K562 (cell line): Measurements from ENCODE around the gene IP6K1. TPM values are rescaled to one million over a fixed set of nuclear protein-coding genes. Genes with fewer than 3 reads are reported as not detected.

Experiments
- CHD2 ChIP-seq: IDR thresholded peaks from 2 replicates; pipeline ENCODE4 v1.6.1; 2011; ENCODE audit warnings: low read depth, low read length
- HMGXB4 ChIP-seq: sonication (generic); formaldehyde crosslinking; IDR thresholded peaks from 2 replicates; pipeline ENCODE4 v1.8.1; 2023; ENCODE audit warnings: mild to moderate bottlenecking, missing genetic modification reagents
- MAZ ChIP-seq, 2 experiments: fragments of 450-650 bp in 1 of 2; sonication (generic) in 1 of 2; formaldehyde crosslinking; IDR thresholded peaks in 1 of 2; conservative IDR thresholded peaks in 1 of 2; 2 replicates each; pipeline versions ENCODE4 v1.4.0 to v1.5.0; 2020; ENCODE audit warnings: mild to moderate bottlenecking in 1 of 2, missing genetic modification reagents in 1 of 2
- NKRF ChIP-seq: fragments of 450-650 bp; IDR thresholded peaks from 2 replicates; pipeline ENCODE4 v1.6.1; 2016; ENCODE audit warnings: borderline replicate concordance
- NR3C1 ChIP-seq: sonication (generic); formaldehyde crosslinking; IDR thresholded peaks from 2 replicates; pipeline ENCODE4 v1.8.1; 2022; ENCODE audit warnings: missing genetic modification reagents
- PBX2 ChIP-seq, 2 experiments: IDR thresholded peaks in 1 of 2; conservative IDR thresholded peaks in 1 of 2; 2 replicates each; pipeline ENCODE4 v1.6.1; 2016; ENCODE audit warnings: low read depth in 2 of 2, mild to moderate bottlenecking in 1 of 2, missing compliant biosample characterization in 1 of 2, missing genetic modification characterization in 1 of 2, moderate library complexity in 1 of 2
- PHF21A ChIP-seq: fragments of 450-650 bp; IDR thresholded peaks from 2 replicates; pipeline ENCODE4 v1.6.1; 2017; ENCODE audit warnings: low read depth, borderline replicate concordance
- POLR2G ChIP-seq: fragments of 200-400 bp; formaldehyde crosslinking; IDR thresholded peaks from 2 replicates; pipeline ENCODE4 v1.6.1; 2017; ENCODE audit warnings: low read depth, mild to moderate bottlenecking, antibody characterized with exemption, low read length, moderate library complexity
- PTBP1 ChIP-seq: fragments of 200-400 bp; formaldehyde crosslinking; IDR thresholded peaks from 2 replicates; pipeline ENCODE4 v1.6.1; 2017; ENCODE audit warnings: low read depth, low read length
- PYGO2 ChIP-seq: fragments of 450-650 bp; IDR thresholded peaks from 2 replicates; pipeline ENCODE4 v1.6.1; 2016; ENCODE audit warnings: mild to moderate bottlenecking, missing genetic modification characterization, moderate library complexity, missing compliant biosample characterization
- SFPQ ChIP-seq: fragments of 200-400 bp; formaldehyde crosslinking; IDR thresholded peaks from 2 replicates; pipeline ENCODE4 v1.6.1; 2017; ENCODE audit warnings: mild to moderate bottlenecking, low read depth, low read length, moderate library complexity
- SNIP1 ChIP-seq: fragments of 450-650 bp; IDR thresholded peaks from 2 replicates; pipeline ENCODE4 v1.7.1; 2017; ENCODE audit warnings: low read depth, mild to moderate bottlenecking
- TEAD1 ChIP-seq, 2 experiments: fragments of 450-650 bp in 1 of 2; sonication (generic) in 1 of 2; formaldehyde crosslinking; IDR thresholded peaks; 2 replicates each; pipeline versions ENCODE4 v1.4.0 to v1.8.0; 2020 to 2022; ENCODE audit warnings: mild to moderate bottlenecking in 2 of 2, missing genetic modification reagents in 1 of 2
- ZFX ChIP-seq: sonication (generic); formaldehyde crosslinking; IDR thresholded peaks from 2 replicates; pipeline ENCODE4 v1.8.0; 2022; ENCODE audit warnings: mild to moderate bottlenecking, missing genetic modification reagents, moderate library complexity
- ZNF121 ChIP-seq: sonication (generic); formaldehyde crosslinking; conservative IDR thresholded peaks from 2 replicates; pipeline ENCODE4 v1.8.0; 2022; ENCODE audit warnings: missing genetic modification reagents
- ZNF324 ChIP-seq: fragments of 250-450 bp; sonication (Bioruptor Pico); IDR thresholded peaks from 2 replicates; pipeline ENCODE4 v1.4.0; 2020; ENCODE audit warnings: mild to moderate bottlenecking
- ZNF766 ChIP-seq: fragments of 200-800 bp; sonication (Bioruptor generic); conservative IDR thresholded peaks from 2 replicates; pipeline ENCODE4 v1.6.1; 2016; ENCODE audit warnings: missing genetic modification characterization, missing compliant biosample characterization
- polyA plus RNA-seq, 8 experiments: library from polyadenylated mRNA; depleted of rRNA in 4 of 8; stranded (reverse) in 5 of 8; unstranded in 3 of 8; fragments of >200 nt; fragmentation: Nextera tagmentation in 2 of 8; fragmentation: Illumina TruSeq in 1 of 8; extraction: Ambion mirVana in 2 of 8; extraction: Trizol in 1 of 8; gene quantifications; 2 replicates each; pipeline versions ENCODE4 v1.2.1 to v1.2.3, GENCODE V29; 2011 to 2014; ENCODE audit warnings: inconsistent platforms in 1 of 8, missing spikeins in 1 of 8
- total RNA-seq, 7 experiments: library from RNA; depleted of rRNA in 6 of 7; stranded (reverse); fragments of >200 nt in 6 of 7; fragmentation: Illumina TruSeq in 2 of 7; extraction: Trizol in 2 of 7; gene quantifications; 2 replicates each; pipeline versions ENCODE4 v1.2.1 to v1.2.3, GENCODE V29; 2011 to 2021; ENCODE audit warnings: low replicate concordance in 1 of 7

The IP6K1 gene
- total and polyA plus RNA-seq, 9 of the 15 experiments (the other 6 are each of a cell fraction or from before 2014, with no cell fraction given): 0.46 to 29.2 (median 13.1) TPM

- TF ChIP-seq ZNF766 (CRISPR knock-in tag) (no peak), ZNF324 (CRISPR knock-in tag) (no peak), PHF21A (no peak), ZNF121 (CRISPR knock-in tag) (no peak), ZFX (CRISPR knock-in tag) (no peak), SNIP1 (no peak), POLR2G (no peak), PBX2 (CRISPR knock-in tag; IDR thresholded peaks at IDR 0.05; ENCODE audit: low read depth) (peak; percentile 33; the same call in 1 of the 2 replicates), PBX2 (tag; conservative IDR thresholded peaks at IDR 0.05; ENCODE audit: low read depth) (peak; percentile 88), NKRF (no peak), PTBP1 (no peak), HMGXB4 (CRISPR knock-in tag) (no peak), NR3C1 (CRISPR knock-in tag) (no peak), PYGO2 (no peak), SFPQ (no peak), CHD2 (no peak), TEAD1 (CRISPR knock-in tag; IDR thresholded peaks at IDR 0.05) (no peak), MAZ (CRISPR knock-in tag; conservative IDR thresholded peaks at IDR 0.05 in 1 of 2, IDR thresholded peaks at IDR 0.05 in 1 of 2) (no peak)
Measured at GRCh38 chr3:49790626-49791411, 4.5 kb upstream of the IP6K1 start (continued).
